ENCODE measurements around the gene PLEKHA7.

DNA sequence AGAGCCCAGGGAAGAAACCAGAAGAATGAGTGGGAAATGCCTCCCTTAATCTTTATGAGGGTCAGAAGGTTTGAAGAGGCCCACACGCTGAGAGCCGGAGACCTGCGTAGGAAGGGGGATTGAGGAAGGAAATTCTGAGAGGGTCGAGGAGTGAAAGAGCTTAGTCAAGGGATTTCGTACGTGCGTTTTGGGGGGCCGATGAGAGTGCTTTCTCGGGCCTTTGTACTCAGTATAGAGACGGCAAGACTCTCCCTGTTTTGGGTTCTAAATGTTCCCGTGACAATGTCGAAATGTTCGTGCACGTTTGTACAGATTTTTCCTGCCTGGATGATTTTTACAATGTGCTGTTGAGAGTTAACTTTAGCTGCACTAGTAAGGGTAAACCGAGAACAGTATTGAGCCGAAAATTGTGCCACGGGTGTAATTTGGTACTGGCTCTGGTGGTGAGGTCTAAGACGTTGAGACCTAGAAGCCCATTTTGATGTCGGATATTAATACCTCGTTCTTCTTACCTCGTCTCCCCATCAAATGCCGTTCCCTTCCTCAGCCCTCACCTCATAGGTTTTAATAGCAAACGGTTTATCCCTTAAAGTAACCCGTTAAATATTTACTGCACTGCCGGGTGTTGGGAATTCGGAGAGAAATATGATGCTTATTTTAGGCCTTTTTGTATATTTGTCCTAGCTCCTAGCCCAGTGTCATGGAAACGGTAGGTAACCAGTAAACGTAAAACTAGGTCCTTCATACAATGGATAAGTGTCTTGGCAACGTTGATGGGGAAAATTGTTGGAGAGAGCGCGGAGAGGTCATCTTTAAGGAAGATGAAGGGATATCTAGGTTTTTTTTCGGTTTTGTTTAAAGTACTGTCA is 275.0 kb downstream of the PLEKHA7 start:
- no peak for TF ChIP-seq POLR2AphosphoS5 (IDR thresholded peaks at IDR 0.05; ENCODE audit: low read depth, low read length)
- TF ChIP-seq NRF1 (IDR thresholded peaks at IDR 0.05; ENCODE audit: low read depth, low read length), result no peak
- TF ChIP-seq, protein P1, sequence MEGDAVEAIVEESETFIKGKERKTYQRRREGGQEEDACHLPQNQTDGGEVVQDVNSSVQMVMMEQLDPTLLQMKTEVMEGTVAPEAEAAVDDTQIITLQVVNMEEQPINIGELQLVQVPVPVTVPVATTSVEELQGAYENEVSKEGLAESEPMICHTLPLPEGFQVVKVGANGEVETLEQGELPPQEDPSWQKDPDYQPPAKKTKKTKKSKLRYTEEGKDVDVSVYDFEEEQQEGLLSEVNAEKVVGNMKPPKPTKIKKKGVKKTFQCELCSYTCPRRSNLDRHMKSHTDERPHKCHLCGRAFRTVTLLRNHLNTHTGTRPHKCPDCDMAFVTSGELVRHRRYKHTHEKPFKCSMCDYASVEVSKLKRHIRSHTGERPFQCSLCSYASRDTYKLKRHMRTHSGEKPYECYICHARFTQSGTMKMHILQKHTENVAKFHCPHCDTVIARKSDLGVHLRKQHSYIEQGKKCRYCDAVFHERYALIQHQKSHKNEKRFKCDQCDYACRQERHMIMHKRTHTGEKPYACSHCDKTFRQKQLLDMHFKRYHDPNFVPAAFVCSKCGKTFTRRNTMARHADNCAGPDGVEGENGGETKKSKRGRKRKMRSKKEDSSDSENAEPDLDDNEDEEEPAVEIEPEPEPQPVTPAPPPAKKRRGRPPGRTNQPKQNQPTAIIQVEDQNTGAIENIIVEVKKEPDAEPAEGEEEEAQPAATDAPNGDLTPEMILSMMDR (IDR thresholded peaks at IDR 0.05), result no peak
- TF ChIP-seq GABPA (IDR thresholded peaks at IDR 0.05; ENCODE audit: low read depth), result no peak
- no peak for TF ChIP-seq RAD21 (IDR thresholded peaks at IDR 0.05; ENCODE audit: low read length)
- TF ChIP-seq NFIC (IDR thresholded peaks at IDR 0.05; ENCODE audit: borderline replicate concordance), result no peak
- no peak for TF ChIP-seq TEAD4 (IDR thresholded peaks at IDR 0.05; ENCODE audit: borderline replicate concordance, insufficient read depth)
- TF ChIP-seq FOSL2 (IDR thresholded peaks at IDR 0.05; ENCODE audit: borderline replicate concordance, low read depth), result no peak
- TF ChIP-seq GATA2 (CRISPR knock-in tag; IDR thresholded peaks at IDR 0.05), result no peak
- TF ChIP-seq, protein P2, sequence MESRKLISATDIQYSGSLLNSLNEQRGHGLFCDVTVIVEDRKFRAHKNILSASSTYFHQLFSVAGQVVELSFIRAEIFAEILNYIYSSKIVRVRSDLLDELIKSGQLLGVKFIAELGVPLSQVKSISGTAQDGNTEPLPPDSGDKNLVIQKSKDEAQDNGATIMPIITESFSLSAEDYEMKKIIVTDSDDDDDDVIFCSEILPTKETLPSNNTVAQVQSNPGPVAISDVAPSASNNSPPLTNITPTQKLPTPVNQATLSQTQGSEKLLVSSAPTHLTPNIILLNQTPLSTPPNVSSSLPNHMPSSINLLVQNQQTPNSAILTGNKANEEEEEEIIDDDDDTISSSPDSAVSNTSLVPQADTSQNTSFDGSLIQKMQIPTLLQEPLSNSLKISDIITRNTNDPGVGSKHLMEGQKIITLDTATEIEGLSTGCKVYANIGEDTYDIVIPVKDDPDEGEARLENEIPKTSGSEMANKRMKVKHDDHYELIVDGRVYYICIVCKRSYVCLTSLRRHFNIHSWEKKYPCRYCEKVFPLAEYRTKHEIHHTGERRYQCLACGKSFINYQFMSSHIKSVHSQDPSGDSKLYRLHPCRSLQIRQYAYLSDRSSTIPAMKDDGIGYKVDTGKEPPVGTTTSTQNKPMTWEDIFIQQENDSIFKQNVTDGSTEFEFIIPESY (IDR thresholded peaks at IDR 0.05; ENCODE audit: borderline replicate concordance, low read depth), result no peak
